ENCODE measurements around the gene ZP1.

DNA sequence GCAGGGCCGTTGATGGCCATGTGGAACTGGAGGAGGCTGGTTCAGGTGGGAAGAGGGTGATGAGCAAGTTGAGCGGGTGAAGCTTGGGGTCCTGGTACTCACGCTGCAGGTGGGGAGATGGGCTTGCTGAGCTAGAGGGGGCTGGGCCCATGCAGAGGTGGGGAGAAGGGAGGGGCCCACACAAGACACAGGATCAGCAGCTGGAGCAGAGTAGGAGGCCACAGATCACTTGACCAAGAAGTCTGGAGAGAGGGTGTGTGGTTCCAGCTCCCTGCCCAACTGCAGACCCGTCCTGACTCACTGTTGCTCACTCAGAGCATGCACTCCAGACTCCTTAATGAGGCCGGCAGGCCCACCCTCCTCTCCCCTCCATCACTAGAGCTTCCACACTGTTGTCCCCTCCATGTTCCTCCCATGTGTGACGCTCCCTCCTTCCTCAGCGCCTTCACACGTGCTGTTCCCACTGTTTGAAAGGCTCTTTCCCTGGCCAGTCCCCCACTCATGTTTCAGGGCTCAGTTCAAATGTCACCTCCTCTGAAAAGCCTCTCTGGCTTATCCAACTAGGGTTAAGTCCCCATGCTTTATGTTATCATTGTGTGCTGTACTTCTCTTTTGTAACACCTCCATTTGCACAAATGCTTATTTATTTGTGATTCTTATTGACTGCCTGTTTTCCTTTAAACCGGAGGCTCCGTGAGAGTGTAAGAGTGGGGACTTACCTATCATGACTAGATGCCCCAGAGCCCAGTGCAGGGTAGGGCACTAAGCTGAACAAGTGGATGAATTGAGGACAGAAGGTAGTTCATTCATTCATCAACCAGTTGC, 23.1 kb upstream of the ZP1 start:
- TF ChIP-seq, protein P1, sequence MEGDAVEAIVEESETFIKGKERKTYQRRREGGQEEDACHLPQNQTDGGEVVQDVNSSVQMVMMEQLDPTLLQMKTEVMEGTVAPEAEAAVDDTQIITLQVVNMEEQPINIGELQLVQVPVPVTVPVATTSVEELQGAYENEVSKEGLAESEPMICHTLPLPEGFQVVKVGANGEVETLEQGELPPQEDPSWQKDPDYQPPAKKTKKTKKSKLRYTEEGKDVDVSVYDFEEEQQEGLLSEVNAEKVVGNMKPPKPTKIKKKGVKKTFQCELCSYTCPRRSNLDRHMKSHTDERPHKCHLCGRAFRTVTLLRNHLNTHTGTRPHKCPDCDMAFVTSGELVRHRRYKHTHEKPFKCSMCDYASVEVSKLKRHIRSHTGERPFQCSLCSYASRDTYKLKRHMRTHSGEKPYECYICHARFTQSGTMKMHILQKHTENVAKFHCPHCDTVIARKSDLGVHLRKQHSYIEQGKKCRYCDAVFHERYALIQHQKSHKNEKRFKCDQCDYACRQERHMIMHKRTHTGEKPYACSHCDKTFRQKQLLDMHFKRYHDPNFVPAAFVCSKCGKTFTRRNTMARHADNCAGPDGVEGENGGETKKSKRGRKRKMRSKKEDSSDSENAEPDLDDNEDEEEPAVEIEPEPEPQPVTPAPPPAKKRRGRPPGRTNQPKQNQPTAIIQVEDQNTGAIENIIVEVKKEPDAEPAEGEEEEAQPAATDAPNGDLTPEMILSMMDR (IDR thresholded peaks at IDR 0.05): no peak
- TF ChIP-seq POLR2A (IDR thresholded peaks at IDR 0.05): no peak
- no peak for TF ChIP-seq POLR2AphosphoS5 (IDR thresholded peaks at IDR 0.05)
- no peak for TF ChIP-seq EP300 (IDR thresholded peaks at IDR 0.05)

Data from stomach (tissue), 4 donors.